Inflammatory macrophage treated with lipopolysaccharide for 1 hour (primary cell): ENCODE data around the gene PTCHD1.

ENCODE experiments used
- DNase-seq, 2 donors: peaks; one replicate each; pipeline ENCODE4 v3.0.0-alpha.2; 2020 to 2022

Gene PTCHD1

GRCh38 chrX:23364416-23364815, 29.8 kb downstream of the PTCHD1 start:
- DNase-seq = no peak

DNA sequence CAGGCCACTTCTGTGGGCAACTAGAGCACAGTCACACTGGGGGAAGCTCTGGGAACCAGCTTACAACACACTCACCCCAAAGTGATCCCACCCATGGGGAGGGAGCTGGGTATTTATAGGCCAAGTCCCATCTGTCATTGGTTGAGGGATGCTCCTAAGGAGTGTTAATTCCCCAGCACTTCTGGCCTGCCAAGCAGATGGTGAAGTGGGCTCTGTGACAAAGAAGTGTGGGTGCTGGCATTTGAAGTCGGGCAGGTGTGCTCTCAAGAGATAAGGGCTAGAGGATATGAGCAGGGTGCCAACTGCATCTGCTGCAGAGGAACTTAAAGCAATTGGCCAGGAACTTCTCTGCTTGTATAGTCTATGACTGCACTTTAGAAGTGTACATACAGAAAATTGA, 30.9 kb downstream of the PTCHD1 start:
- no peak for DNase-seq

DNA sequence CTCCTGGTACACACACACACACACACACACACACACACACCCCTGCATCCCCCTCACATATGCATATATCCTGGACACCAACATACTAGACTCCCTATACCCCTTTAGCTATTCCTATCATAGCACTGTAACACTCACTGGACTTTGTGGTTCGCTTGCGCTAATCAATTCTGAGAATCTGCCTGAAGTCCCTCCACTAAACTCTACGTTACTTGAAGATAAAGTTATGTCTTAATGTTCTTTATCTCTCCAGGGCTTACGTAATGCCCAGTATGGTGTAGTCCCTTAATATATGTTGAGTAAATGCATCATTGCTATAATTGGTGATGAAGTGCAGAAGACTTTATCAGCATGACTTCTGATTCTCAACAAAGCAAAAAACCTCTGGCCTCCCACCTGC, 32.3 kb downstream of the PTCHD1 start:
- DNase-seq = no peak

DNA sequence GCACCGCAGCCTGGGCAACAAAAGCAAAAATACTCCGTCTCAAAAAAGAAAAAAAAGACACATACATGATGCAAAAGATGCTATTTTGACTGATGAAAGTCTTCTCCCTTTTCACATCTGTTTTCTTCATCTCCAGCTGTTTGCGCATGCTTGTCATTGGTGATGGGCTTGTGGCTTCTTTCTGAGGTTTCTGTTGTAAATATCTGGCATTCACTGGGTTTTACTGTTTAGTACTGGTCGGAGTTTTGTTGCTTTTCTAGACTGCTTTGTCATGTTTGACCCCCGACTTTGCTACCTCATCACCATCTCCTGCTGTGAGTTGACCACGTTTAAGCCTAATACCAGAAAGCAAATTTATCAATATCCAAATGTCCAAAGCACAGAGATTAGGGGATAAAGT, 34.4 kb downstream of the PTCHD1 start:
- no peak for DNase-seq

- DNase-seq = no peak
These were observed 37.7 kb downstream of the PTCHD1 start for GRCh38 chrX:23372220-23372902.

DNA sequence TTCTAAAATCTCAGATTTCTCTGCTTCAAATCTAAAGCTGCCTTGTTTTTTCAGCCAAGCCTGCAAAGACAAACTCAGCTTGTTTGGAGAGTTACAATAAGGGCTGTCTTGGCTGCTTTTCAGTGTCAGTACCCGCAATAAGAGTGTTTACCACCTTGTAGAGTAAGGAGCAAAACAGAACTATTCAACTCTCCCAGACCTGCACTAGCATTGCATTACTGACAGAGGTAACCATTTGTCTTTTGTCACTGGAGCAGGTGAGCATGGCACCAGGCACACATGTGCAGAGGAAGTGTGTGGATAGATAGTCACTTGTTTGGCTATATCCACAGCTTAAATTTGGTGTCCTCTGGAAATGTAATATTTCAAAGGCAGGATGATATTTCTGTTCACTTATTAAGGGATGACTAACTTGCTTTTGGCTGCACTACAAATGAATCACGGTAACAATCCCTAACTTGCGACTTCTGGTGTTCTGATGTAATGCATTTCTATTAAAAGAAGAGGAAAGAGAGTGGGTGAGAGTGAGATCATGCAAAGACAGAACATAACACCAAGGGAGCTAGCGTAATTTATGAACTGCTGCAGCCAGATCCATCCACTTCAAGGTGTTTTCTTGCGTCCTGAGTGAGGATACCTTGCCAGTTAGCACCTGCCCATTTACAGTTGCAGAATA, 38.6 kb downstream of the PTCHD1 start:
- no peak for DNase-seq

GRCh38 chrX:23374291-23374690, 39.6 kb downstream of the PTCHD1 start:
- no peak for DNase-seq

- no peak for DNase-seq
These were observed 41.9 kb downstream of the PTCHD1 start for GRCh38 chrX:23376581-23376980.

DNA sequence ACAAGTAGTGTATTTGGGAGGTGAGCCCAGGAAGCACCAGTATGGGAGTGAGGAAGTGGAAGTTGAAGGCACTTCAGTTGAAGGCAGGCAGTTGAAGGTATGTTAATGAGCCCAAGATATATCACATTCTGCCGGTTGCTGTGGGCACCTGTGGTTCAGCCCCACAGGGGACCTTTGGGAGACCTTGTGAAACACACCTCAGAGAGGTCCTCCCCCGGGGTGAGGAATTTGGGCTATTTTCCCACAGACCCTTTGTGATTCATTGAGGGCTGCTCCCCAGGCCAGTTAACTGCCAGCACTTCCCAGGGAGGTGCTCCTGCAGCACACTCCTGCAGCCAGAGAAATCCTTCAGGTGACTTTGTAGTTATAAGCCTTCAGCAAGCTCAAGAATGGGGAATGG, 45.9 kb downstream of the PTCHD1 start:
- DNase-seq = no peak

DNA sequence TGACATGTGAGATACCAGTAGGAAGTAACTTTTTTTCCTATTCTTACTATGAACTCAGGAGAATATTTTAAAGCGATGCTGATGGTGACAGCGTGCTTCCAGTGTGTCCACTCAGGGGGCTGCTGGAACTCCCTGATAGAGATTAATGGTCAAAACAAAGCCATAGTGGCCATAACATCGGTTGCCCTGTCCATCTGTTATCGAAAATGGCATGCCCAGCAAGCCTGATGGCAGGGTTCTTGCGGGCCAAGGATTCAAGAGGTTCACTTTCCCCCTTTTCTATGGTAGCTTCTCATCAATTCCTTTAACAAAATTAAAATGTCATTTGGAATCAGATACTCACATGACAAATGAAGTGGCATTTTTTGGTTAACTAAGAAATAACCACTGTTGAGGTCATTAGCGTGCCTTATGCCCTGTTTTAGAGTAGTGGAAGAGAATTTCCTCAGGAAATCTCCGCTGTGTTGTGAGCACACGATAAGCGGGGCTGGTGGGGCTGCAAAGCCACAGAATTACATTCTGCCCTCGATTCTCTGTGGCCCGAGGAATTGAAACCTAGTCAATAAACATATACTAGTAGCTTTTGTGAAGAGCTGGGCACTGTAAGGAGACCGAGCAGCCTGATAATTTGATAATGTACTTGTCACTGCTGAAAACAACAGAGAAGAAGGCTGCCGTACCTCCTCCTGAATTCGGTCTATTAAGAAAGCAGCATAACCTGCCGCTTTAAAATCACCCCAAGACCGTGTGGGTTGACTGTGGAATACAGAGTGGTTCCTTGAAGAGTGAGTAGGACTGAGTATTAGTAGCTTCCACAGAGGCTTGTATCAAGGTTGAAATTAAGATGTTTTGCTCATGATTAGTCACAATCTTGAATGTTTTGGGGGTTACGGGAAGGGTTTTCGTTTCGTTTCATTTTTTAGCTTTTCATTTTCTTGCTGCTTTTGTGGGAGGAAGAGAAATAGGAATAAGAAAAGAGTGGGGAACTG, 46.7 kb downstream of the PTCHD1 start:
- DNase-seq = no peak

- no peak for DNase-seq
These were observed 47.9 kb downstream of the PTCHD1 start for GRCh38 chrX:23382572-23382971.

GRCh38 chrX:23383411-23383810, 48.8 kb downstream of the PTCHD1 start:
- DNase-seq = no peak

- no peak for DNase-seq
These were observed 50.6 kb downstream of the PTCHD1 start for GRCh38 chrX:23385242-23385641.

- no peak for DNase-seq
These were observed 51.6 kb downstream of the PTCHD1 start for GRCh38 chrX:23386260-23386659.

GRCh38 chrX:23386726-23387125, 52.1 kb downstream of the PTCHD1 start:
- no peak for DNase-seq

GRCh38 chrX:23387550-23388184, 53.0 kb downstream of the PTCHD1 start:
- DNase-seq = no peak

- no peak for DNase-seq
These were observed 54.6 kb downstream of the PTCHD1 start for GRCh38 chrX:23389196-23389792.

DNA sequence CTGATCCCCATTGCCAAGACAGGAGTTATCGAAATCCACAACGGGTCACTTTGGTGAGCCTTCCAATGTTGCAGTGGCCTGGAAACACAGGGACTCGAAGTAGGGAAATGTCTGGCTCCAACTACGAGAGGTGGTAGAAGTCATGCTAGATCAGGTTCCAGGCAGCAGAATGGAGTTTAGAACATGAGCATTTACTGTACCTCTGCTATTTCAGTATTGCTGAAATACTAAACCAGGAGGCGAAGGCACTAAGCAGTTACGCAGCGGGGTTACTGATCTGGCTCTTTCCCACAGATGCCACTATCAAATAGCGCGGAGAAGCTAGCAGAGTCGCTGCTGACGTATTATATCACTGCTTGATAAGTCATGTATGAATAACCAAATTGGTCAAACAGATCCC, 56.3 kb downstream of the PTCHD1 start:
- no peak for DNase-seq

DNA sequence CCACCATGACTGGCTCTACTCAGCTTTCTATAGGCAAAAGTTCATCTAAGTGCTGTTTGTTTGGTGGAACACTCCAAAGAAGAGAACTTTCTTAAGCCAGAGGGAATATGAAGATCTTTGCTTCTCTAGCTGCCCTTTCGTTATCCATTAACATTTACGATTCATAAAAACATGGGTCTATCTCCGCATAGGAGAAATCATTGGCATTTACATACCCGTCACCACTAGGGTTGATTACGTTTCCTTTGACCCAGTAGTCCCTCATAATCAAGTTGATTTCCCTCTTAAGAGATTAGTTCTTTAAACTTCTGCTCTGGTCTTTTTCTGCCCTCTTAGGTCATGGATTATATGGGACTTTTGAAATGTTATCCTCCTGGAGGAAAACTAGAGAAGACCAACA, 57.5 kb downstream of the PTCHD1 start:
- no peak for DNase-seq

- DNase-seq = no peak
These were observed 59.8 kb downstream of the PTCHD1 start for GRCh38 chrX:23394421-23394820.

GRCh38 chrX:23396263-23396662, 61.6 kb downstream of the PTCHD1 start:
- no peak for DNase-seq

GRCh38 chrX:23398570-23398969, 63.9 kb downstream of the PTCHD1 start:
- DNase-seq = no peak

DNA sequence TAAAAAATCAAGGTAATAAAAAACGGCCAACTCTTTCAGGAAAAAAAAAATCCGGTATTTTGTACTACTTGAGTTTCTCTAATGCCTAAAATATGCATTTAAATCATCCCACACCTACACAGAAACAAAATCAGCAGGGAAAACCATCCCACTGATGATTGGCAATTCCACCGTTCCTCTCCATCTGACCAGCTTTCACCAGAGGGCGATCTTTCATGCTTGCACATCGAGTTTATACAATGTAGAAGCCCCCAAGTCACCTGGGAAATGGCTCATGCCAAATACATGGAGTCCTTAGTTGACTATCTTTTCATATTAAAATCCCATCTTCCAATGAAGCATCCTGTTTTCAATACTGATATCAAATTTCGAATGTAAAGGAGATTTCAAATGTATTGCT, 69.2 kb downstream of the PTCHD1 start:
- no peak for DNase-seq
